A673 (cell line): ENCODE results near the gene KPTN. TPM values are rescaled to one million over a fixed set of nuclear protein-coding genes. Genes with fewer than 3 reads are reported as not detected.
A peak's percentile ranks its signal among the peaks of the same experiment; 100 is the strongest.

Source experiments
- BruUV-seq: library from RNA; stranded (reverse); fragments of 400-500 nt; replicated peaks from 2 replicates; lab custom pipeline; 2021; lab: Mats Ljungman, UMichigan
- CTCF ChIA-PET: fragments of 300-600 bp; sonication (Branson Sonifier 250); formaldehyde crosslinking; loops from one replicate; lab custom pipeline; 2022; ENCODE audit warnings: antibody characterized with exemption; lab: Charles Lee
- POLR2A ChIA-PET: fragments of 300-600 bp; sonication (Branson Sonifier 250); formaldehyde crosslinking; loops from one replicate; lab custom pipeline; 2022; ENCODE audit warnings: antibody characterized with exemption; ENCODE audit not compliant: low non-redundant PET; lab: Charles Lee
- DNase-seq: peaks from one replicate; pipeline ENCODE4 v3.0.0-alpha.2; 2015; ENCODE audit warnings: low spot score
- H3K27ac ChIP-seq: fragments of 200-600 bp; sonication (generic); 2 replicates; pipeline ENCODE4 v1.5.1; 2016; ENCODE audit warnings: mixed run types, low read depth, mild to moderate bottlenecking, mixed read lengths, antibody characterized with exemption, low read length; ENCODE audit not compliant: poor library complexity, severe bottlenecking
- H3K27me3 ChIP-seq: fragments of 200-600 bp; sonication (generic); replicated peaks from 2 replicates; pipeline ENCODE4 v1.6.1; 2017; ENCODE audit warnings: mixed run types, low read depth, mild to moderate bottlenecking, mixed read lengths, antibody characterized with exemption, low read length; ENCODE audit not compliant: insufficient read depth, poor library complexity
- H3K36me3 ChIP-seq: fragments of 200-600 bp; sonication (generic); 2 replicates; pipeline ENCODE4 v1.6.1; 2016; ENCODE audit warnings: mixed run types, mild to moderate bottlenecking, mixed read lengths, antibody characterized with exemption, low read length; ENCODE audit not compliant: insufficient read depth, poor library complexity, severe bottlenecking
- H3K4me1 ChIP-seq: fragments of 200-600 bp; sonication (generic); 2 replicates; pipeline ENCODE4 v1.6.1; 2017; ENCODE audit warnings: mixed run types, mild to moderate bottlenecking, mixed read lengths, antibody characterized with exemption, low read length; ENCODE audit not compliant: insufficient read depth, poor library complexity, severe bottlenecking
- H3K4me3 ChIP-seq: fragments of 200-600 bp; sonication (generic); 2 replicates; pipeline ENCODE4 v1.5.1; 2016; ENCODE audit warnings: low read depth, mixed run types, mild to moderate bottlenecking, mixed read lengths, low read length; ENCODE audit not compliant: poor library complexity, severe bottlenecking
- H3K9me3 ChIP-seq: fragments of 200-600 bp; sonication (generic); 2 replicates; pipeline ENCODE4 v1.6.1; 2016; ENCODE audit warnings: mixed run types, low read depth, mild to moderate bottlenecking, mixed read lengths, antibody characterized with exemption, low read length; ENCODE audit not compliant: poor library complexity, severe bottlenecking
- EZH2 ChIP-seq: fragments of 200-600 bp; sonication (generic); IDR thresholded peaks from 2 replicates; pipeline ENCODE4 v1.6.1; 2017; ENCODE audit warnings: borderline replicate concordance, low read depth, mild to moderate bottlenecking, mixed read lengths, antibody characterized with exemption, low read length; ENCODE audit not compliant: poor library complexity, severe bottlenecking
- intact Hi-C: fragments of 100-400 bp; cut with micrococcal nuclease; formaldehyde crosslinking; loops from one replicate; pipeline ENCODE4 v1.10.0; 2022; ENCODE audit not compliant: unreplicated experiment
- total RNA-seq: library from RNA; stranded (reverse); gene quantifications from 2 replicates; pipeline ENCODE4 v1.2.3, GENCODE V29; 2021
- TF ChIP-seq, protein P1 (sequence below): fragments of 300-800, 200-600 bp; sonication (generic); conservative IDR thresholded peaks from 2 replicates; pipeline ENCODE4 v1.5.1; 2017; ENCODE audit warnings: low read depth, mild to moderate bottlenecking, antibody characterized with exemption, low read length, moderate library complexity, mixed read lengths

The KPTN gene
- total RNA-seq, 1 experiment from 2014 or later, result 18.9 TPM

DNA sequence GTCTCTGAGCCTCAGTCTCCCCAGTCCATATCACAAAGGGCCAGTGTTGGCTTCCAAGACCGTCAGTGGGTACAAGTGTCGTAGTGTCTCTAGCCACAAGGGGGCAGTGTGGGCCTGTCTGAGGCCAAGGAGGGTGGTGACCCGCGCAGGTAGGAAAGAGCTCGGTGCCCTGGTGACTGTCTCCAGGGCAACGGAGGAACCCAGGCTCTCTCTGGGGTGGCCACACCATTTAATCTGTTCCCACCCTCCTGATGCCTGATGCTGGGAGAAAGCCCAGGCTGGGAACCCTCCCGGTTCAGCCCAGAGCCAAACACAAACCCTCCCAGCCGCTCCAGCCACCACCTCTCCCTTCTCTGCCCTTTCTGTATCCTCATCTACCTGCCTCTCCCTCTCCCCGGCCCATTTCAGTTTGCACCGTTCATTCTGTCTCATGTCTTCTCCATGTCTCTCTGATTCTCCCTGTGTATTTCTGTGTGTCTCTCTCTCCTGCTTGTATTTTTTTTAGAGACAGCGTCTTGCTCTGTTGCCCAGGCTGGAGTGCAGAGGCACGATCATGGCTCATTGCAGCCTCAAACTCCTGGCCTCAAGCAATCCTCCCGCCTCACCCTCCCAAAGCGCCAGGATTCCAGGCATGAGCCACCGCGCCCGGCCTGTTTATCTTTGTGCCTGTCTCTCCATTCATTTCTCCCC lies 47.2 kb downstream of the KPTN start:
- ChIA-PET POLR2A (no interaction called here), CTCF (interaction anchor here (0.6 to 1.5 kb wide), 21 partner anchors 9 to 329 kb away, joined by 3 to 42 read pairs (median 4); partner anchors contain the start of genes DHX34, KPTN, NAPA and SLC8A2)
- DNase-seq, result peak; percentile 78
- H3K4me3 ChIP-seq, result no peak overlapping the region
- H3K9me3 ChIP-seq, result no peaks in the 10 kb centered on the region
- intact Hi-C loops, result loop anchor here (1.0 to 5.0 kb wide), 3 partner anchors 80 to 270 kb away; partner anchors contain the start of gene NAPA
- no peaks in the 10 kb centered on the region for H3K4me1 ChIP-seq
- H3K27me3 ChIP-seq, result no peaks in the 10 kb centered on the region
- TF ChIP-seq, protein P1, sequence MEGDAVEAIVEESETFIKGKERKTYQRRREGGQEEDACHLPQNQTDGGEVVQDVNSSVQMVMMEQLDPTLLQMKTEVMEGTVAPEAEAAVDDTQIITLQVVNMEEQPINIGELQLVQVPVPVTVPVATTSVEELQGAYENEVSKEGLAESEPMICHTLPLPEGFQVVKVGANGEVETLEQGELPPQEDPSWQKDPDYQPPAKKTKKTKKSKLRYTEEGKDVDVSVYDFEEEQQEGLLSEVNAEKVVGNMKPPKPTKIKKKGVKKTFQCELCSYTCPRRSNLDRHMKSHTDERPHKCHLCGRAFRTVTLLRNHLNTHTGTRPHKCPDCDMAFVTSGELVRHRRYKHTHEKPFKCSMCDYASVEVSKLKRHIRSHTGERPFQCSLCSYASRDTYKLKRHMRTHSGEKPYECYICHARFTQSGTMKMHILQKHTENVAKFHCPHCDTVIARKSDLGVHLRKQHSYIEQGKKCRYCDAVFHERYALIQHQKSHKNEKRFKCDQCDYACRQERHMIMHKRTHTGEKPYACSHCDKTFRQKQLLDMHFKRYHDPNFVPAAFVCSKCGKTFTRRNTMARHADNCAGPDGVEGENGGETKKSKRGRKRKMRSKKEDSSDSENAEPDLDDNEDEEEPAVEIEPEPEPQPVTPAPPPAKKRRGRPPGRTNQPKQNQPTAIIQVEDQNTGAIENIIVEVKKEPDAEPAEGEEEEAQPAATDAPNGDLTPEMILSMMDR, result peak; percentile 90
- TF ChIP-seq EZH2, result no peak
- no peak overlapping the region for H3K27ac ChIP-seq
- no peaks in the 10 kb centered on the region for H3K36me3 ChIP-seq
- no TSS peak for BruUV-seq

DNA sequence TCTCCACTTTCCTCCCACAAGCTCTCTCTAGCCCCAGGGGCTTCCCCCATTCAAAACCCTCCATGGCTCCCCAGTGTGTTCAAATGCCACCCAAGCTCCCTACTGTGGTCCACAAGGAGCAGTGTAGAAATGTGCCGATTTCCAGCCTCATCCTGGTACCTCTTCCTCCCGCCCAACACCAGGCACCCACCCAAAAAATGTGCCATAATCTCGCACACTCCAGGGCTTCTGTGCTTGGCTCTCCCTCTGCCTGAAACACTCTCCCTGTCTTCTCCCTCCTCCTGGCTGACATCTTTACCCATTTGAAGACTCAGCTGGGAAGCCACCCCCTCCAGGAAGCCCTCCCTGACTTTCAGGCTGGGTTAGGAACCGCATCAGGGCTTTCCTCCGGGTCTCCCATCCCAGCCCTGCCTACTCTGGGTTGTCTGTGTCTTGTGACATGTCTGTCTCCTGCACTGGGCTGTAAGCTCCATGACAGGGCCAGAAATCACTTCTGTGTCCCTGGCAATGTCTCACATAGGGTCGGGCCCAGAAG lies 48.1 kb downstream of the KPTN start:
- no TSS peak for BruUV-seq
- Histone ChIP-seq H3K27ac (no peak overlapping the region), H3K4me1 (no peaks in the 10 kb centered on the region), H3K4me3 (no peak overlapping the region), H3K9me3 (no peaks in the 10 kb centered on the region), H3K27me3 (no peaks in the 10 kb centered on the region), H3K36me3 (no peaks in the 10 kb centered on the region)
- TF ChIP-seq, protein P1, result no peak
- no peak for TF ChIP-seq EZH2
- POLR2A ChIA-PET, result no interaction called here
- no peak for DNase-seq
- intact Hi-C loops, result loop anchor here (1.0 to 5.0 kb wide), 3 partner anchors 81 to 271 kb away; partner anchors contain the start of gene NAPA
- CTCF ChIA-PET, result interaction anchor here (1.2 to 1.5 kb wide), 5 partner anchors 48 to 271 kb away, joined by 4 to 42 read pairs (median 10); partner anchors contain the start of genes KPTN and NAPA

DNA sequence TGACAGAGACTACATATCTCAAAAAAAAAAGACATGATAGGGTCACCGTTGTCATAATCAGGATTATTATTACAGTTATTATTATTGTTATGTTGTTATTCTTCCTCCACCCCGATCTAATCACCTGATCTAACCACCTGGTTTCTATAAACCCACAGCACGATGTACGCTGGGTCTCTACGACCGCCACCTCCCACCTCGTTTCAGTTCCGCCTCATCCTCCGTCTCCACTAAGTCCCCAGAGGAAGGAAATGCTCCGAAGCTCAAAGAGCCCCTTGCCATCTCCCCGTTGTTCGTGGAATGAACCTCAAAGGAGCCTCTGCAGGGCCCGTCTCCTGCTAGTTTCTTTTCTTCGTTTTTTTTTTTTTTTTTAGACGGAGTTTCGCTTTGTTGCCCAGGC lies 48.8 kb downstream of the KPTN start:
- Histone ChIP-seq H3K36me3 (no peaks in the 10 kb centered on the region), H3K9me3 (no peaks in the 10 kb centered on the region), H3K4me1 (no peaks in the 10 kb centered on the region), H3K4me3 (no peak overlapping the region), H3K27me3 (no peaks in the 10 kb centered on the region), H3K27ac (no peak overlapping the region)
- POLR2A ChIA-PET, result no interaction called here
- no TSS peak for BruUV-seq
- no peak for DNase-seq
- TF ChIP-seq, protein P1, result no peak
- no peak for TF ChIP-seq EZH2
- intact Hi-C loops, result loop anchor here (5.0 kb wide), 1 partner anchor 82 kb away; the partner anchor contains the start of gene NAPA
- CTCF ChIA-PET, result interaction anchor here (0.7 kb wide), 1 partner anchor 84 kb away, joined by 6 read pairs; no protein-coding TSS in a partner anchor
